Stimulated activated memory B cell treated with anti-CD40 and anti-IgM and Interleukin-4, amounts not matched to agents 10 μg/mL and 1 μg/mL and 100 μg/mL, for 72 hours (primary cell): Measurements from ENCODE around the gene KEL.
A peak's percentile ranks its signal among the peaks of the same experiment; 100 is the strongest.

Source experiments
- ATAC-seq: fragments of 150-1000 bp; cut with Tn5 transposase; 2 replicates; pipeline ENCODE4 v1.10.0; 2021
- H3K27ac Mint-ChIP-seq: one replicate; pipeline ENCODE4 v1.8.0; 2022; ENCODE audit warnings: mild to moderate bottlenecking, mixed read lengths
- H3K27me3 Mint-ChIP-seq: one replicate; pipeline ENCODE4 v1.8.0; 2022; ENCODE audit warnings: mixed read lengths
- H3K36me3 Mint-ChIP-seq: one replicate; pipeline ENCODE4 v1.8.0; 2022; ENCODE audit warnings: mixed read lengths
- H3K4me1 Mint-ChIP-seq: one replicate; pipeline ENCODE4 v1.8.0; 2022; ENCODE audit warnings: mixed read lengths
- H3K4me3 Mint-ChIP-seq: one replicate; pipeline ENCODE4 v1.8.0; 2022; ENCODE audit warnings: mild to moderate bottlenecking, moderate library complexity, mixed read lengths
- H3K9me3 Mint-ChIP-seq: one replicate; pipeline ENCODE4 v1.8.0; 2022; ENCODE audit warnings: mixed read lengths

KEL gene

GRCh38 chr7:142925413-142925812, 36.8 kb downstream of the KEL start:
- Mint-ChIP-seq H3K36me3 (no peaks in the 10 kb centered on the region), H3K27ac (no peak overlapping the region), H3K9me3 (peaks cover 5% of the 10 kb centered on the region), H3K27me3 (no peaks in the 10 kb centered on the region), H3K4me1 (peaks cover 29% of the 10 kb centered on the region), H3K4me3 (no peak overlapping the region)
- ATAC-seq, result no peak

GRCh38 chr7:142923391-142923790, 38.8 kb downstream of the KEL start:
- H3K4me1 Mint-ChIP-seq, result peaks cover 27% of the 10 kb centered on the region
- no peak for ATAC-seq
- no peak overlapping the region for H3K27ac Mint-ChIP-seq
- H3K9me3 Mint-ChIP-seq, result peaks cover 5% of the 10 kb centered on the region
- H3K36me3 Mint-ChIP-seq, result no peaks in the 10 kb centered on the region
- peaks cover 12% of the 10 kb centered on the region for H3K27me3 Mint-ChIP-seq
- H3K4me3 Mint-ChIP-seq, result no peak overlapping the region

GRCh38 chr7:142919656-142920055, 42.5 kb downstream of the KEL start:
- Mint-ChIP-seq H3K36me3 (no peaks in the 10 kb centered on the region), H3K27ac (no peak overlapping the region)
- ATAC-seq, result no peak

GRCh38 chr7:142918901-142919300, 43.3 kb downstream of the KEL start:
- Mint-ChIP-seq H3K36me3 (no peaks in the 10 kb centered on the region), H3K4me1 (no peaks in the 10 kb centered on the region), H3K4me3 (no peak overlapping the region), H3K9me3 (no peaks in the 10 kb centered on the region), H3K27me3 (peaks cover 30% of the 10 kb centered on the region), H3K27ac (no peak overlapping the region)
- no peak for ATAC-seq

More at GRCh38 chr7:142919656-142920055, 42.5 kb downstream of the KEL start:
- Mint-ChIP-seq H3K4me1 (no peaks in the 10 kb centered on the region), H3K9me3 (no peaks in the 10 kb centered on the region), H3K4me3 (no peak overlapping the region), H3K27me3 (peaks cover 30% of the 10 kb centered on the region)

- H3K4me1 Mint-ChIP-seq, result no peaks in the 10 kb centered on the region
- peaks cover 32% of the 10 kb centered on the region for H3K27me3 Mint-ChIP-seq
- no peak for ATAC-seq
- no peaks in the 10 kb centered on the region for H3K36me3 Mint-ChIP-seq
- H3K27ac Mint-ChIP-seq, result no peak overlapping the region
- no peak overlapping the region for H3K4me3 Mint-ChIP-seq
- H3K9me3 Mint-ChIP-seq, result no peaks in the 10 kb centered on the region
Observed at GRCh38 chr7:142917447-142917846, 44.7 kb downstream of the KEL start.

- Mint-ChIP-seq H3K27me3 (peaks cover 42% of the 10 kb centered on the region), H3K27ac (no peak overlapping the region), H3K4me1 (no peaks in the 10 kb centered on the region), H3K36me3 (no peaks in the 10 kb centered on the region), H3K9me3 (no peaks in the 10 kb centered on the region), H3K4me3 (no peak overlapping the region)
- ATAC-seq, result no peak
Observed at GRCh38 chr7:142916508-142916907, 45.7 kb downstream of the KEL start.

- Mint-ChIP-seq H3K36me3 (no peaks in the 10 kb centered on the region), H3K9me3 (no peaks in the 10 kb centered on the region), H3K4me3 (no peak overlapping the region), H3K27me3 (peaks cover 48% of the 10 kb centered on the region), H3K4me1 (no peaks in the 10 kb centered on the region), H3K27ac (no peak overlapping the region)
- no peak for ATAC-seq
Observed at GRCh38 chr7:142915315-142915714, 46.8 kb downstream of the KEL start.

GRCh38 chr7:142914121-142914520, 48.0 kb downstream of the KEL start:
- no peak overlapping the region for H3K4me3 Mint-ChIP-seq
- ATAC-seq, result no peak

GRCh38 chr7:142913566-142913965, 48.6 kb downstream of the KEL start:
- H3K27ac Mint-ChIP-seq, result no peak overlapping the region
- H3K4me1 Mint-ChIP-seq, result no peaks in the 10 kb centered on the region
- no peaks in the 10 kb centered on the region for H3K9me3 Mint-ChIP-seq
- ATAC-seq, result no peak
- H3K27me3 Mint-ChIP-seq, result peaks cover 44% of the 10 kb centered on the region
- no peak overlapping the region for H3K4me3 Mint-ChIP-seq
- no peaks in the 10 kb centered on the region for H3K36me3 Mint-ChIP-seq

More at GRCh38 chr7:142914121-142914520, 48.0 kb downstream of the KEL start:
- Mint-ChIP-seq H3K27ac (no peak overlapping the region), H3K27me3 (peaks cover 44% of the 10 kb centered on the region), H3K9me3 (no peaks in the 10 kb centered on the region), H3K36me3 (no peaks in the 10 kb centered on the region), H3K4me1 (no peaks in the 10 kb centered on the region)

- H3K36me3 Mint-ChIP-seq, result no peaks in the 10 kb centered on the region
Observed at GRCh38 chr7:142913051-142913450, 49.1 kb downstream of the KEL start.

GRCh38 chr7:142910481-142910880, 51.7 kb downstream of the KEL start:
- ATAC-seq, result no peak
- Mint-ChIP-seq H3K36me3 (no peaks in the 10 kb centered on the region), H3K9me3 (peaks cover 2% of the 10 kb centered on the region), H3K4me3 (no peak overlapping the region), H3K27ac (no peak overlapping the region), H3K27me3 (peaks cover 38% of the 10 kb centered on the region), H3K4me1 (no peaks in the 10 kb centered on the region)

More at GRCh38 chr7:142913051-142913450, 49.1 kb downstream of the KEL start:
- Mint-ChIP-seq H3K27ac (no peak overlapping the region), H3K9me3 (no peaks in the 10 kb centered on the region), H3K4me3 (no peak overlapping the region), H3K27me3 (peaks cover 45% of the 10 kb centered on the region), H3K4me1 (no peaks in the 10 kb centered on the region)
- no peak for ATAC-seq

- Mint-ChIP-seq H3K9me3 (peaks cover 2% of the 10 kb centered on the region), H3K27ac (no peak overlapping the region), H3K4me3 (no peak overlapping the region), H3K27me3 (peaks cover 38% of the 10 kb centered on the region), H3K36me3 (no peaks in the 10 kb centered on the region), H3K4me1 (no peaks in the 10 kb centered on the region)
- ATAC-seq, result no peak
Observed at GRCh38 chr7:142910031-142910433, 52.1 kb downstream of the KEL start.

- H3K4me1 Mint-ChIP-seq, result no peaks in the 10 kb centered on the region
- no peaks in the 10 kb centered on the region for H3K36me3 Mint-ChIP-seq
- H3K27me3 Mint-ChIP-seq, result peaks cover 38% of the 10 kb centered on the region
- ATAC-seq, result peak; percentile 69
- no peak overlapping the region for H3K27ac Mint-ChIP-seq
- H3K9me3 Mint-ChIP-seq, result peaks cover 2% of the 10 kb centered on the region
- H3K4me3 Mint-ChIP-seq, result no peak overlapping the region
Observed at GRCh38 chr7:142908921-142909890, 53.0 kb downstream of the KEL start.

GRCh38 chr7:142908290-142908689, 53.9 kb downstream of the KEL start:
- H3K4me3 Mint-ChIP-seq, result no peak overlapping the region
- peaks cover 2% of the 10 kb centered on the region for H3K9me3 Mint-ChIP-seq
- H3K4me1 Mint-ChIP-seq, result no peaks in the 10 kb centered on the region
- H3K27me3 Mint-ChIP-seq, result peaks cover 38% of the 10 kb centered on the region
- no peaks in the 10 kb centered on the region for H3K36me3 Mint-ChIP-seq
- no peak overlapping the region for H3K27ac Mint-ChIP-seq
- ATAC-seq, result no peak

GRCh38 chr7:142906643-142907042, 55.5 kb downstream of the KEL start:
- no peak for ATAC-seq
- peaks cover 6% of the 10 kb centered on the region for H3K9me3 Mint-ChIP-seq
- peaks cover 28% of the 10 kb centered on the region for H3K27me3 Mint-ChIP-seq
- no peaks in the 10 kb centered on the region for H3K36me3 Mint-ChIP-seq
- no peak overlapping the region for H3K27ac Mint-ChIP-seq
- no peaks in the 10 kb centered on the region for H3K4me1 Mint-ChIP-seq
- H3K4me3 Mint-ChIP-seq, result no peak overlapping the region

GRCh38 chr7:142905759-142906158, 56.4 kb downstream of the KEL start:
- Mint-ChIP-seq H3K27me3 (peaks cover 20% of the 10 kb centered on the region), H3K4me3 (no peak overlapping the region), H3K27ac (no peak overlapping the region), H3K9me3 (peaks cover 6% of the 10 kb centered on the region), H3K4me1 (no peaks in the 10 kb centered on the region), H3K36me3 (no peaks in the 10 kb centered on the region)
- no peak for ATAC-seq
